Karpas-422 (cell line): Measurements from ENCODE around the gene OXNAD1. TPM values are rescaled to one million over a fixed set of nuclear protein-coding genes. Genes with fewer than 3 reads are reported as not detected.

Source experiments
- DNase-seq: peaks from one replicate; pipeline ENCODE4 v3.0.0-alpha.2; 2015
- H2AFZ ChIP-seq: fragments of 200-600 bp; sonication (generic); 2 replicates; pipeline ENCODE4 v1.6.1; 2014; ENCODE audit warnings: antibody characterized with exemption, low read length, mixed read lengths
- H3K27ac ChIP-seq: fragments of 200-600 bp; sonication (generic); 2 replicates; pipeline ENCODE4 v1.5.1; 2014; ENCODE audit warnings: mild to moderate bottlenecking, low read length, moderate library complexity
- H3K27me3 ChIP-seq: fragments of 200-600 bp; sonication (generic); 2 replicates; pipeline ENCODE4 v1.6.1; 2014; ENCODE audit warnings: low read length, mixed read lengths
- H3K36me3 ChIP-seq: fragments of 200-600 bp; sonication (generic); 2 replicates; pipeline ENCODE4 v1.6.1; 2014; ENCODE audit warnings: low read length, mixed read lengths; ENCODE audit not compliant: insufficient read depth
- H3K4me1 ChIP-seq: fragments of 200-600 bp; sonication (generic); 2 replicates; pipeline ENCODE4 v1.6.1; 2014; ENCODE audit warnings: mild to moderate bottlenecking, low read length, mixed read lengths
- H3K4me2 ChIP-seq: fragments of 200-600 bp; sonication (generic); 2 replicates; pipeline ENCODE4 v1.6.1; 2014; ENCODE audit warnings: low read length, low read depth, mild to moderate bottlenecking; ENCODE audit not compliant: poor library complexity, severe bottlenecking
- H3K4me3 ChIP-seq: fragments of 200-600 bp; sonication (generic); 2 replicates; pipeline ENCODE4 v1.5.1; 2014; ENCODE audit warnings: mild to moderate bottlenecking, antibody characterized with exemption, low read length, mixed read lengths
- H3K79me2 ChIP-seq: fragments of 200-600 bp; sonication (generic); 2 replicates; pipeline ENCODE4 v1.6.1; 2014; ENCODE audit warnings: mild to moderate bottlenecking, low read length, mixed read lengths
- H3K9ac ChIP-seq: fragments of 200-600 bp; sonication (generic); 2 replicates; pipeline ENCODE4 v1.6.0; 2014; ENCODE audit warnings: low read length
- H3K9me2 ChIP-seq: fragments of 200-600 bp; sonication (generic), shearing (Covaris generic); replicated peaks from 2 replicates; pipeline ENCODE4 v1.6.0; 2014; ENCODE audit warnings: mild to moderate bottlenecking, low read length, moderate library complexity; ENCODE audit not compliant: insufficient read depth
- H3K9me3 ChIP-seq: fragments of 300-700, 200-600 bp; sonication (generic); 2 replicates; pipeline ENCODE4 v1.6.1; 2014; ENCODE audit warnings: low read length, mixed read lengths
- H4K20me1 ChIP-seq: fragments of 200-600 bp; sonication (generic); 2 replicates; pipeline ENCODE4 v1.6.1; 2014; ENCODE audit warnings: mild to moderate bottlenecking, antibody characterized with exemption, low read length, low read depth; ENCODE audit not compliant: insufficient read depth
- total RNA-seq: library from RNA; depleted of rRNA; stranded (reverse); fragments of >200 nt; shearing (Covaris generic); gene quantifications from 2 replicates; pipeline ENCODE4 v1.2.3, GENCODE V29; 2014; ENCODE audit warnings: low replicate concordance

The OXNAD1 gene
- total RNA-seq, 1 experiment from 2014 or later, result 30.3 TPM

- H3K4me2 ChIP-seq, result no peak overlapping the region
Observed at GRCh38 chr3:16240229-16241023, 24.6 kb upstream of the OXNAD1 start.

GRCh38 chr3:16241225-16241624, 23.8 kb upstream of the OXNAD1 start:
- Histone ChIP-seq H3K9ac (no peak overlapping the region), H3K4me2 (no peak overlapping the region), H3K36me3 (no peaks in the 10 kb centered on the region), H3K4me3 (no peak overlapping the region), H3K9me3 (no peaks in the 10 kb centered on the region), H3K9me2 (no peaks in the 10 kb centered on the region; the same call in 1 of the 2 replicates), H4K20me1 (no peaks in the 10 kb centered on the region), H3K27me3 (0 out of 2 replicates have a peak, but pooled peaks cover 2% of the 10 kb centered on the region), H3K27ac (no peak overlapping the region), H3K79me2 (no peaks in the 10 kb centered on the region), H2AFZ (no peak overlapping the region), H3K4me1 (peaks cover 22% of the 10 kb centered on the region)
- no peak for DNase-seq

More at GRCh38 chr3:16240229-16241023, 24.6 kb upstream of the OXNAD1 start:
- Histone ChIP-seq H4K20me1 (no peaks in the 10 kb centered on the region), H3K4me3 (no peak overlapping the region), H3K9ac (no peak overlapping the region), H3K27ac (no peak overlapping the region), H3K27me3 (0 out of 2 replicates have a peak, but pooled peaks cover 2% of the 10 kb centered on the region), H2AFZ (no peak overlapping the region), H3K79me2 (no peaks in the 10 kb centered on the region), H3K9me2 (no peaks in the 10 kb centered on the region; the same call in 1 of the 2 replicates), H3K4me1 (peaks cover 14% of the 10 kb centered on the region), H3K36me3 (no peaks in the 10 kb centered on the region), H3K9me3 (no peaks in the 10 kb centered on the region)
- no peak for DNase-seq

- H3K36me3 ChIP-seq, result no peaks in the 10 kb centered on the region
- H3K79me2 ChIP-seq, result no peaks in the 10 kb centered on the region
- H3K9me2 ChIP-seq, result no peaks in the 10 kb centered on the region; the same call in 1 of the 2 replicates
- no peak overlapping the region for H3K27ac ChIP-seq
- H3K4me1 ChIP-seq, result peaks cover 27% of the 10 kb centered on the region
- no peak overlapping the region for H3K9ac ChIP-seq
- 0 out of 2 replicates have a peak, but pooled peaks cover 2% of the 10 kb centered on the region for H3K27me3 ChIP-seq
- no peaks in the 10 kb centered on the region for H3K9me3 ChIP-seq
- no peaks in the 10 kb centered on the region for H4K20me1 ChIP-seq
- H3K4me3 ChIP-seq, result no peak overlapping the region
- H3K4me2 ChIP-seq, result no peak overlapping the region
- H2AFZ ChIP-seq, result no peak overlapping the region; the same call in 1 of the 2 replicates
- no peak for DNase-seq
Observed at GRCh38 chr3:16242177-16242576, 22.8 kb upstream of the OXNAD1 start.

- Histone ChIP-seq H3K4me3 (no peak overlapping the region), H3K9me2 (no peaks in the 10 kb centered on the region), H3K9ac (no peak overlapping the region), H2AFZ (no peak overlapping the region), H3K79me2 (no peaks in the 10 kb centered on the region), H3K36me3 (no peaks in the 10 kb centered on the region), H3K9me3 (no peaks in the 10 kb centered on the region), H3K27me3 (no peaks in the 10 kb centered on the region), H4K20me1 (no peaks in the 10 kb centered on the region), H3K4me1 (peaks cover 33% of the 10 kb centered on the region), H3K27ac (no peak overlapping the region), H3K4me2 (no peak overlapping the region)
- DNase-seq, result no peak
Observed at GRCh38 chr3:16243706-16244490, 21.1 kb upstream of the OXNAD1 start.

- no peaks in the 10 kb centered on the region for H3K36me3 ChIP-seq
- no peaks in the 10 kb centered on the region for H3K9me3 ChIP-seq
- no peaks in the 10 kb centered on the region for H3K27me3 ChIP-seq
- H3K27ac ChIP-seq, result no peak overlapping the region
- H3K9ac ChIP-seq, result peak overlapping the region; percentile 7; the same call in 1 of the 2 replicates
- peaks cover 33% of the 10 kb centered on the region for H3K4me1 ChIP-seq
- no peak overlapping the region for H2AFZ ChIP-seq
- peak overlapping the region; percentile 59 for H3K4me2 ChIP-seq
- H4K20me1 ChIP-seq, result no peaks in the 10 kb centered on the region
- no peaks in the 10 kb centered on the region for H3K9me2 ChIP-seq
- peak; percentile 58 for DNase-seq
- H3K4me3 ChIP-seq, result no peak overlapping the region
- H3K79me2 ChIP-seq, result no peaks in the 10 kb centered on the region
Observed at GRCh38 chr3:16245609-16246008, 19.4 kb upstream of the OXNAD1 start.

GRCh38 chr3:16247282-16248061, 17.5 kb upstream of the OXNAD1 start:
- Histone ChIP-seq H3K4me3 (no peak overlapping the region), H3K9ac (0 out of 2 replicates have a peak overlapping the region, but pooled peaks have one; percentile 25)

GRCh38 chr3:16248556-16248955, 16.5 kb upstream of the OXNAD1 start:
- H3K27ac ChIP-seq, result no peak overlapping the region
- no peaks in the 10 kb centered on the region for H4K20me1 ChIP-seq
- DNase-seq, result no peak
- H3K9me3 ChIP-seq, result no peaks in the 10 kb centered on the region
- H3K9me2 ChIP-seq, result no peaks in the 10 kb centered on the region
- H3K79me2 ChIP-seq, result no peaks in the 10 kb centered on the region
- no peak overlapping the region for H2AFZ ChIP-seq
- H3K4me1 ChIP-seq, result peaks cover 57% of the 10 kb centered on the region
- H3K4me3 ChIP-seq, result no peak overlapping the region
- no peak overlapping the region for H3K4me2 ChIP-seq
- H3K36me3 ChIP-seq, result no peaks in the 10 kb centered on the region
- no peaks in the 10 kb centered on the region for H3K27me3 ChIP-seq
- H3K9ac ChIP-seq, result no peak overlapping the region

More at GRCh38 chr3:16247282-16248061, 17.5 kb upstream of the OXNAD1 start:
- Histone ChIP-seq H3K4me2 (peak overlapping the region; percentile 19), H3K79me2 (no peaks in the 10 kb centered on the region), H2AFZ (no peak overlapping the region), H3K27ac (no peak overlapping the region), H3K9me3 (no peaks in the 10 kb centered on the region), H3K4me1 (peaks cover 46% of the 10 kb centered on the region), H3K27me3 (no peaks in the 10 kb centered on the region), H4K20me1 (no peaks in the 10 kb centered on the region), H3K36me3 (no peaks in the 10 kb centered on the region), H3K9me2 (no peaks in the 10 kb centered on the region)
- peak; percentile 95 for DNase-seq
